OCI-LY3 (cell line): ENCODE results near the gene ZHX3.

Experiments used
- EZH2phosphoT487 ChIP-seq: fragments of 200-600 bp; shearing (Covaris generic); IDR thresholded peaks from 2 replicates; pipeline ENCODE4 v1.6.1; 2018; ENCODE audit warnings: antibody characterized with exemption, mixed run types, low read depth
- TF ChIP-seq, protein P1 (sequence below): fragments of 200-600, 300-600 bp; sonication (generic); IDR thresholded peaks from 2 replicates; pipeline ENCODE4 v1.5.1; 2014; ENCODE audit warnings: antibody characterized with exemption, low read length, low read depth

DNA sequence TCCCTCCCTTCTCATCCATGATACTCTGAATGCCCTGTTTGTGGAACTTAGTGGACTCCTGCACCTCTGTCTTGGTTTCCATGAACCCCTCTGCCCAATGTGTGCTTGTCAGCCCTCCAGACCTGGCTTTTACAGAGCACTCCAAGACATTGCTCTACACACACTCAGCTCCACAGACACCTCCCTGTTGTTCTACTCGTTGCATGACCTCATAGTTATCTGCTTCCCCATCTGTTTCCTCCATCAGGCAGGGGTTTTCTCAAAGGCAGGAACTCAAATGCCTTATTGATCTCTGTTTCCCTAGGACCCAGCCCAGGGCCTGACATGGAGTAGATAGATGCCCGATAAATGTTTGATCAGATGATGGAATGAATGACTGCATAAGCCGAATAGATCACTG, 166.9 kb downstream of the ZHX3 start:
- TF ChIP-seq, protein P1, sequence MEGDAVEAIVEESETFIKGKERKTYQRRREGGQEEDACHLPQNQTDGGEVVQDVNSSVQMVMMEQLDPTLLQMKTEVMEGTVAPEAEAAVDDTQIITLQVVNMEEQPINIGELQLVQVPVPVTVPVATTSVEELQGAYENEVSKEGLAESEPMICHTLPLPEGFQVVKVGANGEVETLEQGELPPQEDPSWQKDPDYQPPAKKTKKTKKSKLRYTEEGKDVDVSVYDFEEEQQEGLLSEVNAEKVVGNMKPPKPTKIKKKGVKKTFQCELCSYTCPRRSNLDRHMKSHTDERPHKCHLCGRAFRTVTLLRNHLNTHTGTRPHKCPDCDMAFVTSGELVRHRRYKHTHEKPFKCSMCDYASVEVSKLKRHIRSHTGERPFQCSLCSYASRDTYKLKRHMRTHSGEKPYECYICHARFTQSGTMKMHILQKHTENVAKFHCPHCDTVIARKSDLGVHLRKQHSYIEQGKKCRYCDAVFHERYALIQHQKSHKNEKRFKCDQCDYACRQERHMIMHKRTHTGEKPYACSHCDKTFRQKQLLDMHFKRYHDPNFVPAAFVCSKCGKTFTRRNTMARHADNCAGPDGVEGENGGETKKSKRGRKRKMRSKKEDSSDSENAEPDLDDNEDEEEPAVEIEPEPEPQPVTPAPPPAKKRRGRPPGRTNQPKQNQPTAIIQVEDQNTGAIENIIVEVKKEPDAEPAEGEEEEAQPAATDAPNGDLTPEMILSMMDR, result no peak
- no peak for TF ChIP-seq EZH2phosphoT487
